Measurements from ENCODE around the gene TASP1.
"Not testable (repeated sequence)": the region's sequence is repeated elsewhere in the genome, so short reads cannot be mapped to it uniquely, and the experiment has no call there.

The TASP1 gene

GRCh38 chr20:13396022-13396421 lies 242.7 kb downstream of the TASP1 start:
- DNase-seq = no peak

- DNase-seq = no peak
These were observed 243.5 kb downstream of the TASP1 start for GRCh38 chr20:13395232-13395631.

- no peak for DNase-seq
These were observed 246.3 kb downstream of the TASP1 start for GRCh38 chr20:13392391-13392790.

- DNase-seq = no peak
These were observed 249.6 kb downstream of the TASP1 start for GRCh38 chr20:13389115-13389514.

- no peak for DNase-seq
These were observed 254.6 kb downstream of the TASP1 start for GRCh38 chr20:13384132-13384531.

- no peak for DNase-seq
These were observed 255.9 kb downstream of the TASP1 start for GRCh38 chr20:13382786-13383185.

- DNase-seq = not testable (repeated sequence)
These were observed 258.1 kb downstream of the TASP1 start for GRCh38 chr20:13380497-13381229.

GRCh38 chr20:13373400-13373799 lies 265.3 kb downstream of the TASP1 start:
- DNase-seq = no peak

- no peak for DNase-seq
These were observed 274.2 kb downstream of the TASP1 start for GRCh38 chr20:13364278-13365170.

- DNase-seq = no peak
These were observed 275.3 kb downstream of the TASP1 start for GRCh38 chr20:13363473-13363872.

GRCh38 chr20:13362165-13362564 lies 276.6 kb downstream of the TASP1 start:
- DNase-seq = not testable (repeated sequence)

GRCh38 chr20:13358936-13359335 lies 279.8 kb downstream of the TASP1 start:
- not testable (repeated sequence) for DNase-seq

GRCh38 chr20:13357782-13358181 lies 280.9 kb downstream of the TASP1 start:
- DNase-seq = not testable (repeated sequence)

GRCh38 chr20:13356591-13356990 lies 282.1 kb downstream of the TASP1 start:
- DNase-seq = no peak

- peak; percentile 71 for DNase-seq
These were observed 282.7 kb downstream of the TASP1 start for GRCh38 chr20:13355941-13356486.

- no peak for DNase-seq
These were observed 283.3 kb downstream of the TASP1 start for GRCh38 chr20:13355411-13355810.

GRCh38 chr20:13353261-13353945 lies 285.3 kb downstream of the TASP1 start:
- no peak for DNase-seq

GRCh38 chr20:13349235-13349604 lies 289.5 kb downstream of the TASP1 start:
- DNase-seq = no peak

GRCh38 chr20:13348311-13349234 lies 290.2 kb downstream of the TASP1 start:
- peak; percentile 95 for DNase-seq

- no peak for DNase-seq
These were observed 294.1 kb downstream of the TASP1 start for GRCh38 chr20:13344671-13345070.

- DNase-seq = no peak
These were observed 296.1 kb downstream of the TASP1 start for GRCh38 chr20:13342469-13343242.
